CD4-positive, alpha-beta T cell treated with Interleukin-10 for 1 hour (primary cell): ENCODE measurements around the gene NCAPG.

Source experiments
- DNase-seq: peaks from one replicate; pipeline ENCODE4 v3.0.0-alpha.2; 2020

Gene NCAPG

GRCh38 chr4:17810260-17811077 is at the start of gene NCAPG, which contains the start of gene DCAF16:
NCAPG (plus strand) TSS chr4:17810979; CDS start chr4:17811078, 99 bp downstream.
DCAF16 (minus strand) TSS chr4:17810757; CDS start chr4:17804141, 6,616 bp downstream.
- peak; percentile 99 for DNase-seq

- DNase-seq, result no peak
Observed at GRCh38 chr4:17761062-17761461, 49.7 kb upstream of the NCAPG start.

GRCh38 chr4:17762726-17763125 is 48.1 kb upstream of the NCAPG start:
- no peak for DNase-seq

- DNase-seq, result no peak
Observed at GRCh38 chr4:17763416-17763815, 47.4 kb upstream of the NCAPG start.

- DNase-seq, result no peak
Observed at GRCh38 chr4:17763931-17764330, 46.8 kb upstream of the NCAPG start.

- DNase-seq, result no peak
Observed at GRCh38 chr4:17765514-17766286, 45.1 kb upstream of the NCAPG start.

- DNase-seq, result no peak
Observed at GRCh38 chr4:17766826-17767458, 43.8 kb upstream of the NCAPG start.

GRCh38 chr4:17769406-17770174 is 41.2 kb upstream of the NCAPG start:
- DNase-seq, result no peak

- DNase-seq, result no peak
Observed at GRCh38 chr4:17770845-17771244, 39.9 kb upstream of the NCAPG start.

GRCh38 chr4:17771284-17771908 is 39.4 kb upstream of the NCAPG start:
- DNase-seq, result no peak

GRCh38 chr4:17773135-17773698 is 37.6 kb upstream of the NCAPG start:
- DNase-seq, result no peak

- no peak for DNase-seq
Observed at GRCh38 chr4:17778431-17778830, 32.3 kb upstream of the NCAPG start.

GRCh38 chr4:17780501-17781299 is 30.1 kb upstream of the NCAPG start:
- DNase-seq, result no peak

GRCh38 chr4:17781300-17782287 is 29.2 kb upstream of the NCAPG start, which contains the start of gene FAM184B:
FAM184B (minus strand) TSS chr4:17781621; CDS start chr4:17781299, 322 bp downstream.
- no peak for DNase-seq

GRCh38 chr4:17785858-17786257 is 24.9 kb upstream of the NCAPG start:
- DNase-seq, result no peak

GRCh38 chr4:17786567-17786966 is 24.2 kb upstream of the NCAPG start:
- no peak for DNase-seq

- no peak for DNase-seq
Observed at GRCh38 chr4:17787315-17787714, 23.5 kb upstream of the NCAPG start.

GRCh38 chr4:17788956-17789355 is 21.8 kb upstream of the NCAPG start:
- DNase-seq, result no peak

- DNase-seq, result no peak
Observed at GRCh38 chr4:17794730-17795129, 16.0 kb upstream of the NCAPG start.

- DNase-seq, result no peak
Observed at GRCh38 chr4:17797808-17798207, 13.0 kb upstream of the NCAPG start.
